Measurements from ENCODE around the gene SLC24A3.

Gene SLC24A3

DNA sequence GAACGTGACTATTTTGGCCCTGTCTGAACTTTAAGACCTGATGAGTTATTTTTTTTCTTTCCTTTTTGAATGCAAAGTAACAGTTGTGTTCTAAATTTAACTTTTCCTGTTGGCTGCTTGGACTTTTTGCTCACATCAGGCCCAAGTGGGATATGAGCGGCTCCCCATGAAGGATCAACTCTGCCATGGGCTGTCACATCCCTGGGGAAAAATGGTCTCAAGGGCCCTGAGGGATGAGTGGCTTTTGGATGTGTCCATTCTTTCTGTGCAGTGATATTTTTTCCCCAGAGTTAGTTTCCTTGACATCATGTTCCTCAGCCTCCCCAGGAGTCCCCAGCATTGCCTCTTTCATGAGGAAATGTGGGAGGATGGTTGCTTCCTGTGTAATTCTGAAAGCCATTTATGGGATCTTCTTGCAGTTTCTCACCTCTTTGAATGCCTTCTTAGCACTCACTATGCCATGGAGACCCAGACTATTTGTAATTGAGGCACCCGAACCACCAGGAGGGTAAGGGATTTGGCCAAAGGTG, 92.5 kb downstream of the SLC24A3 start:
- no peak for DNase-seq

DNA sequence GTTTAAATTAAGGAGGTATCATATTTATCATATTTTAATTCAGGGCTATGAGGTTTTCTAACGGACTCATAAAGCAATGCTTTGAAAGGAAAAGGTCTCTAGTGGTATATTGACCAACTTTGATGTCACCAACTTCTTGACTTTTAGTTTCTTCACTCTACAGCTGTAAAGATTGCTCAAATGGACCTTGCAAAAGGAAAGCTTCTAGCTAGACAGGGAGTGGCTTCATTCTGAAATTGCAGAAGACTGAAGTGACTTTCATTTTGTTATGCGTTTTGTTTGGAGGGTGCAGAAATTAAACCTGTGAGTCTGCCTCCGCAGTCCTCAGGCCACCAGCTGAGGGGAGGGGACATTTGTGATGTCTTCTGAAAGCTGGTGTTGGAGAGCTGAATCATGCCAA, 95.7 kb downstream of the SLC24A3 start:
- DNase-seq = no peak

DNA sequence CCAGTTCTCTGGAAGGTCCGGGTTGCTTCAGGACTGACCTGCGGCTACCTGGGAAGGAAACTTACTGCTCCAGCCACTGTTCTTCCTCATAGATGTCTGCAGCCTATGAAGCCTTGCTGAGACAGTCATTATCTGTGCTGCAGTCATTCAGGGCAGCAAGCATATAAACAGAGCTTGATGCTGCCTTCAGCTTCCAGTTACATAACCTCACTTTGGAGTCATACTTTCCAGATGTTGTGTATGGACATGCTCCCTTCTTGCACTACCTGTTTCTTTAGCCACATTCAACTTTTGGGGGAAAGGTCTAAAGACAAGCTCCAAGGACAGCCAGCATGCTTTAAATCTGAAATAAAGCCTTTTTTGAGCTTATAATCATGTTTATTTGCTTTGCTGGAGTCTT, 98.1 kb downstream of the SLC24A3 start:
- DNase-seq = no peak

DNA sequence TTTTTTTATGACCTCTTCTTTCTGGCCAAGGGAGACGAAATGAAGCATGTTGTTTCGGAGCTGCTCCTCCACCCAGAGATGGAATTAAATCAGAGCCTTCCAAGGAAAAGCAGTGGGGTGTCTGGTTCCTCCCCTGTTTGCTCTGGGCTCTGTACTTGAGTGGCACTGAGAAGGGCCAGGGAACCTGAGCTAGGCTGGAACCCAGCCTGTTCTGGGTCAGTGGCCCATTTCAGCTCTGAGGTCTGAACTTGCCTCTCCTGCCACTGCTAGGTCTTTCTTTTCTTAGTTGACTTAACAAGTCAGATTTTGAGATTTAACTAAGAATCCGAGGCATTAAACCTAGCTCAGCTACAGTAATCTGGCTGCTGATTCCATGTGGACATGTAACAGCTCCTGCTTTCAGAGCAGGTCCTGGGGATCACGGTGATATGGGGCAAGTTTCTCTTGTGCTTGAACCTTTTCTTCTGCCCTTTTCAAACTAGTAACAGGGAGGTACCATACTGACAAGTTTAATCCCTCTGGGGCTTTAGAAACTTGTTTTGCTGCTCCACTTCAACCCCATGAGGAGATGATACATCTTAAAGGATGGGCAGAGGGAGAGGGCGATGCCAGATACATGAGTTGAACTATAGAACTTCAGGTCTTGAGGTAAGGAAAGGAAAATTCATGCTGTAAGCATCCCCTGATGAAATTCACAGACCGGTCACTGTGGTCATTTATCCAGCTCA, 101.1 kb downstream of the SLC24A3 start:
- no peak for DNase-seq

DNA sequence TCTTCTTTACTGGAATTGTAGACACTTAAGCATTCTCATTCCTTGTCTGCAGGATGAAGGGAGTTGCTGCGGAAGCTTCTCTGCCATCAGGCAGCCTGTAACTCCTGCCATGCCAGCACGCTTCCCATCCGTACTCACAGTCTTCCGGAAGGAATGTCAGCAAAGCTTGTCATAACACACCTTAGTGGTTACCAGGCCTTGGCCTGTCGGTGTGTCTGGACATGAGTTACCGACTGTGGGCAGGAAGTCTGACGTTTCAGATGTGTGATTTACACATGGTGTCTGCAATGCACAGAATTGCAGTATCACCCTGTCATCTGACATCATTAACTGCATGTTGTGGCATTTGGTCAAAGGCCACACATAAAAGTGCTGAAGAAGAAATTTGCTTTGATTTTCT, 102.2 kb downstream of the SLC24A3 start:
- no peak for DNase-seq

DNA sequence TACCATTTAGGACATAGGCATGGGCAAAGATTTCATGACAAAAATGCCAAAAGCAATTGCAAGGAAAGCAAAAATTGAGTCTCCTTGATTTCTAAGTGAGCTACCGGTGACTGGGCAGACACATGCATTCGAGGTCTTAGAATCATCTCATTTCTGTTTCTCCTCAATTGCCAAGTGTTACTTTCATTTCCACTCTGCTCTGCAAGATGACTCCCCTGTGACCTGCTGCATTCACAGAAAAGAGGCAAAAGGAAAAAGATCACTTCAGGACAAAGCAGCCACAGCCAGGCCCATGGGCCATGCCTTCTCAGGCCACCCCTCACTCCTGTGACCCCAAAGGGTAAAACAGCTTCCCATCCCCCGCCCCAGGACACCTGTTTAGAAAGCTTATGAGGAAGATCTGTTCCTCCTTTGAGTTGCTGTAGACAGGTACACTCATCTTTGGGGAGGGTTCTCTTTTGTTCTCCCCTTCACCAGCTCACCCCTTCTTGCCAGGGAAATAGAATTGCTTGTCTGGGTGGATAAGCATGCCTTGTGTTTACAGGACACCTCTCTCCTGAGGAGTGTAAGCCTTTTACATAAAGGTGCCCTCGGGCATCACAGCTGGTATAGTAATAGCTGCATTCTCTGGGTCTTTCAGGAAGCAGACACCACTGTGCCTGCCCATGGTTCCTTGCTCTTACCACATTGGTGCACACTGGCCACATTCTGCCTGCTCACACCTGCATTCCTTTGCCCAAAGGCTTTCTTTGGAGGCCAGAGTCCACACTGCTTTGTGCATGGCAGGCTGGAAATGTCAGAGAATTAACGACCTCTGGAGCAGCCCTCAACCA, 105.0 kb downstream of the SLC24A3 start:
- DNase-seq = no peak

DNA sequence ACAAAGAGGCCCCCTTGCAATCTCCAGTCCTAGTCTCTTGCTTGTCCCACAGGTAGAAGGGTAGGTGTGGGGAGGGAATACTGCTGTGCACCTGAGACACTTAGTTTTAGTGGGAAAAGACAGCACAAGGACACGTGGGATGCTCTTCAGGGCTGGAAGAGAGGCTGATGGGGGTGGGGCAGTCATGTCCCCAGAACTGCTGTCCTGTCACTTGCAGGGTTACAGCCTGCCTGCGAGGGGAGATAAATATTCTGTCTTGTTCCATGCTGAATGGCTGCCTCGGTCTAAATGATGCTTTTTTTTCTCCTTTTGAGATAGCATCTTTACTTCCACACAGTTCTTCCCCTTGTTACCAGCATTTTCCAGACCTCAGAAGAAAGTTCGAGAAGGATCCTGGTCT, 106.2 kb downstream of the SLC24A3 start:
- DNase-seq = no peak

DNA sequence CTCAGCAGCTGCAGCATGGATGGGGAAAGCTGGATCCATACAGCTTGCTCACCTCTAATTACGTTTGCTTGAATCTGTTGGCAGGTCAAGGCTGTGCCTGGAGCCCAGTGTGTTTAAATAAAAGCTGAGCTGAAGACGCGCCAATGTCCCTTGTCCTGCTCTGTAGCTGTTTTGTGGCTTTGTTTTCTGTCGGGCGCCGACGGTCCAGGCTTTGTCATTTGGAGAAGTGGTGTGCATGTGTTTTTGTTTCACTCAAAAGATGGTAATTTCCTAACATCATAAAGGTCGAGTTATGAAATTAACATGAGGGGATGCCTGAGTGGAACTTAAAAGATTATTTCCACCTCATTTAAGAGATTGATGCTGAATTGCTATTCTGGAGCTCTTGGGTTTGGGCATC, 107.6 kb downstream of the SLC24A3 start:
- no peak for DNase-seq

DNA sequence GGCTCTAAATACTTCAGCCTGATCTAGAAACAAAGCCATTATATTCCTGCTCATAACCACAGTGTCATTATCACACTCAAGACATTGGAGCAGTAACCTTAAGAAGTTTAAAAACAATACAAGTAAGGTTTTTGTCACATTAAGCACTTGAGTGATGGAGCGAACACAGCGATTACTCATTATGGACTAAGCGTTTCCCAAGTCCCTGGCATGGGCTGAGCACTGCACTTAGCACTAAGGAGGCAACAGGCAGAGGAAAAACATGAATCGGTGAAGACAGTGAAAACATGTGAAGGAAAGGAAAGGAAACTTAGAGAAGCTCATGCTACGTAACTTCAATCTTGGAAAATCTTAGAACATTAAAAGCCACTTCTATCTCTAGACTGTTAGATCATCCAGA, 108.7 kb downstream of the SLC24A3 start:
- DNase-seq = no peak

DNA sequence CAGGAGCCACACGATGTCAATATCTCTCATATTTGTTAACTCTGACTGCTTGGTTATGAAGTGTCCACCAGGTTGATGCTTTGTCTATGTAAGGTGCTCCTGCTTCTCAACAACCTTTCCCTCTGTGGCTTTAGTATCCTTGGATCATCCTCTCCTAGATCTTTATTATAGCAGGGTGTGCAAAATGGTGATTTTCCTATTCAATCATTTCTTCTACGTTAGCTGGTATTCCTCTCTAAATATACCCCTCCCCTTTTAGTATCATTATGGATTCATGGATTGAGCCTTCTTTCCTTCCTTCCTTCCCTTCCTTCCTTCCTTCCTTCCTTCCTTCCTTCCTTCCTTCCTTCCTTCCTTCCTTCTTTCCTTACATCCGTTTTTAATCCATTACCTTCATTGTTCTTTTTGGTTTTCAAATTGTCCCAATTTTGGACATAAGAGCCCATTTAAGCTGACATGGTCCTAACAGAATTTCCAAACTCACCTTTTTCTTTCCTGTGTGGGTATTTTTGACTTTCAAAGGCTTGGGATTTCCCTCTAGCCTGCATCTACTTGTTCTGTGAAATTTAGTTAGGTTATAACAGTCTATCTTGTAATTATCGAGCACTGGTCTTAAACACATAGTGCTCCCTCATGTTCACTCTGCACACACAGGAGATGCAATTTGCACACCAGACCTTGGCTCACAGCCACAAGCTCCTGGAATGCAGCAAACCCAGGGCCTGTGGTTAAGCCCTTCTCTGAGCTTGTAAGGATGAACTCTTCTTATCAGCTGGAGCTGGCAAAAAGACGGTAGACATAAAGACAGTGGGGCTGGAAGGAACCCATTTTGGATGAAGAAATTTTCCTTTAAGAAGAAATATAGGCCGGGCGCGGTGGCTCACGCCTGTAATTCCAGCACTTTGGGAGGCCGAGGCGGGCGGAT, 109.9 kb downstream of the SLC24A3 start:
- DNase-seq = no peak

DNA sequence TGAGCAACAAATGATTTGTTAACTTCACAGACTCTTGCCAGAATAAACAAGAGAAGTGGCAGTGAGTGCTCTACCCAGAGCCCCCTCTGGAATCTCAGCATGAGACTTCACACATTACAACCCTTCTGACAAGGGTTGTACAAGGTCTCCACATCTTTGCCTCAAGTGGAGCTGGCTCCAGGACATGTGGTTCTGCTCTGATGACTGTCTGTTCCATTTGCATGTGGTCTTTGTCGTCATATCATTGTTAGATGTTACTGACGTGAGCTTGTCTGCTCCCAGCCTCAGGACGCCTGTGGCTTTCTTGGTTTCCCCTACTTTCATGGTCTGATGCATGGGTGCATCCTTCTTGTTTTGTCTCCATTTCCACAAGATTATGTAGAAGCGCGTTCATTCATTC, 115.0 kb downstream of the SLC24A3 start:
- no peak for DNase-seq

DNA sequence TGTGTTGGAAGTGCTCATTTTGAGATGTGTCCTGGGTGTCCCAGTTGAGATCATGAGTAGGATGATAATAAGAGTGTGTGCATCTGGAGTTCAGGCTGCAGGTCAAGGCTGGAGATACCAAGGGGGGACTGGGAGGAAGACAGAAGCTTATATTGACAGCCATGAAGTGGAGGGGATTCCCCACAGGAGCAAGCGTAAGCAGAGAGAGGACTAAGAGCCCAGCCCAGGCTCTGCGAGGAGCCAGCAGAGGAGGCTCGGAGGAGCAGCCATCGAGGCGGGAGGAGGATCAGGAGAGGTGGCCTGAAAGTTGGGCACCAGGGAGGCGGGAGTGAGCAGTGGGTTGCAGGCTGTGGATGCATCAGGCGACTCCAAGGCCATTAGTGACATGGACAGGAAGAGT, 116.2 kb downstream of the SLC24A3 start:
- DNase-seq = no peak

DNA sequence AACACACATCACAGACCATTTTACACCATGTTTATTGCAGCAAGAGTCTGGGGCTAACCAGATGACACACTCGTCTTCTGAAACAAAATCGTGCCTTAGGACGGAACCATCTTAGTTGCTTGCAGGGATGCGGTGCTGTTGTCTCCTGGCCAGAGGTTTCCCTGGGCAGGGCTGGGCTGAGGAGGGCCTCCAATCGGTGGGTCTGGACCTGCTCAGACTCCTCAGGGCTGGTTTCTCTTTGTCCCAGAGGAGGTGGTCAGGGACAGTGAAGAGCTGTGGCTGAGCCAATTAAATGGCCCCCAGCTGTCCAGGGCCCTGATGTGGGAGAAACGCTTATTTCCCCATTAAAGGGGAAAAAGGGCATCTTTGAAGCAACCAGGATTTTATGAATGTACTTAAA, 117.6 kb downstream of the SLC24A3 start:
- DNase-seq = no peak

DNA sequence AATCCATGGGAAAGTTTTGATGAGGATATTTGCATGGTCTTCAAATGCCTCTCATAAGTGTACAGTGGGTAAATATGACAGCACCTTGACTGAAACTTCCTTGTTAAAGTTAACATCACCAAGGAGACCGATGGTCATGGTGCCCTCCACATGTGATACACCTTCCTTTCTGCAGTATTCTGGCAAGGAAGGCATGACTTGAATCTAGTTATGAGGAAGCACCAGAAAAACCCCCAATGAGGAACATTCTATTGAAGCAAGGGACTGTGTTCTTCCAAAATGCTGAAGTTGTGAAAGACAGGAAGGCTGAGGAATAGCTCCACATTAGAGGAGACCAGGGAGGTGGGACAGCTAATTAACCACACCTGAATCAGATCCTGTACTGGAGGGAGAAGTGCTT, 118.3 kb downstream of the SLC24A3 start:
- no peak for DNase-seq

DNA sequence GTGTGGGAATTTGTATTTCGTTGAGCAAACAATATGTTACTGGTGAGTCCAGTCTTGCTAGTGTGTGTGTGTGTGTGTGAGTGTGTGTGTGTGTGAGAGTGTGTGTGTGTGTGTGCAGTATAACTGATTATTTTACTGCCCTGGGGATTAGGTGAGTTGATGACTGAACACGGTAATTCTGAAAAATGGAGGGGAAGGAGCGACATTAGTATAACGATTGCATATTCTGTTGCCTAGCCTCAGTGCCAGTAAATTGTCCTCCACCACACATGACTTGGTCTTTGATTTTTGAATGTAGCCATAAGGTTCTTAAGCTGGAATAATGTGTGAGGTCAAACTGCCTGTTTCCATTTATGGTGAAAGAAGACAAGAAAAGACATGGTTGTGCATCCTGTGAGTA, 121.1 kb downstream of the SLC24A3 start:
- DNase-seq = no peak

DNA sequence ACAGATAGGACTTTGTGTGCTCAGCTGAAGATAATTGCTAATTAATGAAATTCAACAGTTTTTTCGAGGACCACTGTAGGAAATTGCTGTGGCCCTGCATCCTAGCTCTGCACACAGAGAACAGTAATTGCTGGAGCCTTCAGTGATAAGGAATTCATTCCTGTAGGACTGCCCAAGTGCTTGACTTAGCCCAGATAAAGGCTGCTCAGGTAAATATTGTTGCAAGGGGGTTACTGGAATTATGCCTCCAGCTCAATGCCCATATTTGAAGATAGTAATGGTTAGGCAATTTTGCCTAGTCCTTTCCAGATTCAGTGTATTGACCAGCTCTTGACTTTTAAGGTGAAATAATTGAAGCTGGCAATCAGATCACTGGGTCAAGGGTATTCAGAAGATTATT, 122.9 kb downstream of the SLC24A3 start:
- DNase-seq = no peak

DNA sequence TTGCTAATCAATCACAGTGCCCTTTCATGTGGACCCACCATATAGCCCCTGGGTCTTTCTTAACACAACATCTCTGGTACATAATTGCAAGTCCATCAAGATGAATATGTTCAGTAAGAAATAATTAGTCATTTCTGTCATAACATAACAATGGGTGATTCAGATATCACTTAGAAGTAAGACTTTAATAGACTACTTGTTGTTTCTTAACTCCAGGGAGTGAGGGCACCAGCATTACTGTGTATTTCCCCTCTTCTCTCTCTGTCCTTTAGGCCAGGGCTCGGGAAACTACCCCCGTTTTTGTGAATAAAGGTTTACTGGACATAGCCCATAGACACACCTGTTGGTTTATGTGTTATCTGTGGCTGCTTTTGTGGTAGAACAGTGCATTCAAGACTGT, 123.5 kb downstream of the SLC24A3 start:
- DNase-seq = no peak

DNA sequence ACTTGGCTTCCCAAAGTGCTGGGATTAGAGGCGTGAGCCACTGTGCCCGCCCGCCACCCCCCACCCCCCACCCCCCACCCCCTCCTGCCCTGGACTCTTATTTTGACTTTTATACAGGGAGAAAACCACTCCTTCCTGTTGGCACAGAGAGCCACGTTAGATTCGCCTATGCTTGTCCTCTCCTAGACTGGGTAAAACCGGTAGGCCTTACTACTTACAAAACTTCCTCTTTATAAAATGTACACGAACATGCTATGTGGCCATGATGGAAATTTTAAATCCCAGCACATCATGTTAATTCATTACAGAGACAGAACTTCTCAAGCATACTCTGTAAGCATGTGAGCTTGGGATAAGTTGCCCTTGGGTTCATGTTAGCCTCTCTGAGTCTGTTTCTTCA, 124.2 kb downstream of the SLC24A3 start:
- DNase-seq = no peak

DNA sequence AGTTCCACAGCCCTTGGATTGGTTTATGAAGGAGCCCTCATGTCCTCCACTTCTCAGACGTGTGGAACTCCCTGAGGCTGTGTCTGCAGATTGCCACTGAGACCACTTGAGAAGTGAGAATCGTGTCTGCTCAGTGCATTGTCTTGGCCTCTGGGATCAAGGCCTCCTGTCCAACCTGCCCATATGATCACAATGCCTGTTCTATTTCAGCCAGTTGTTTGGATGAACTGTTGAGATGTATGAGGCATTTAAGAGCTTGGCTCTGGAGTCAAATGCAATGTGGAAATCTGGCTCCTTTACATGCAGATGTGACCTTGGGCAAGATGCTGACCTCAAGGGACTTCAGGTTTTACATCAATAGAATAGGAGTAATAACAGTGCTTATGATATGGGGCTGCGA, 125.9 kb downstream of the SLC24A3 start:
- DNase-seq = no peak

DNA sequence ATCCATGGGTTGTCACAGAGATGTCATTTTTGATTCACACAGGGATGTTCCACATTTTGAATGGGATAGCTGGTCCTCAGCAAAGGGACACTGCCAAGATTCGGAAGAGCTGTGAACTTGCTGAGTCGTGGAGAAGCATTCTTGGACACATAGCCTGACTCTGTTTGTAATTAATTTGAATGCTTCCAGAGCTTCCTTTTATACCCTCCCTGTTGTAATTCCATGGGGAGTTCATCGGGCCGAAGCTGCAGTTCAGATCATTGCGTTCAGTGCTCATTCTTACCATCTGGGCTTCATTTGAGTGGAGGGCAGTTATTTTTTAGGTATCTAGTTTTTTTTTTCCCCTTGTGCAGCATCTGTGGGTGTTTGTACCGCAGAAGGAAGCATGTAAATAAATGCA, 126.5 kb downstream of the SLC24A3 start:
- DNase-seq = no peak

DNA sequence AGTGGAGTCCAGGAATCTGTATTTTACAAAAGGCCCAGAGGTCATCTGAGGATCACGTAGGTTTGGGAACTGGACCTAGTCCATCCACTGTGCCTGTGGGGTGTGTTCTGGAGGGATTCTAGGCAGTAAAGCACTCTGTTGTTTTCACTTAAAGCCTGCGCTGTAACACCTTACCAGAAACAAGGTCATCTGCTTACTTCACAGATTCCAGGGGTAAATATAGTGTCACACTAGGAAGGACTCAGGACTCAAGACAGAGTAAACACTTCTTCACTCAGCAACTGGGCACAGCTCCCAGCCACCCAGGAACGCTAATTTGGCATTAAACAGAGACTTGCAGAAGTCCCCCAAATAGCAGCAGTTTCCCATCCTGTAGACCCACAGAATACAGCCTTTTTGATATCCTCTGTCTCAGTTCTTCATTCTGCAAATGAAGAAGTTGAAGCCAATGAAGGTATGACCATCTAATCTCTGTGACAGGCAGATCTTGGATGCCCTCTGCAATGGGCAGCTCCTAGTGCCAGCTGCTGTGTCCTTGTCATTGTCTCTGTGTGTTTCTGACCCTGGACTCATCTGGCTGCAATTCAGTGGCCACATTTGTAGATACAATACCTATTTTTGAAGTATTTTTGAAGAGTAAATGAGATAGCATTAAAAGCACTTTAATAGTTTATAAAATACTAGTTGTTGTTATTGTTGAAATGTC, 129.1 kb downstream of the SLC24A3 start:
- DNase-seq = no peak

DNA sequence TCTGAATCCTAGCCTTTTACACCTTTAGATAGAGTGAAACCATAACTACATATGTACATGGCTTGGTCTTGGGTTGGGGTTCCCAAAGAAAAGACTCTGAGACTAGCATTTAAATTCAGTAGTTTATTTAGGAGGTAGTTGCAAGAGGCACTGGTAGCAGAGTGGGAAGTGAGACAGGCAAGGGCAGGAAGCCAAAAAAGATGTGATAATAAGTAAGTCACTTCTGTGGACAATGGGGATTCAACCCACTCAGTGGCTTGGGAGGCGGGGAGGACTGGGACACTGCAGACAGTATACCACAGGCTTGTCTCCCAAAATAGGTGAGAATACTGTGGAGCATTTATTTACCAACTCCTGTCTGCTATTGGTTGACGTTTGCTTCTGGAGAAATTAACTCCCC, 131.9 kb downstream of the SLC24A3 start:
- DNase-seq = no peak

Measured in stimulated activated CD4-positive, alpha-beta T cell treated with anti-CD3 and anti-CD28 coated beads, Interleukin-2, amount 100 ng/mL, for 48 hours (primary cell).